Activated CD4-positive, alpha-beta T cell treated with anti-CD3 and anti-CD28 coated beads for 4 hours (primary cell): ENCODE results near the gene TYRO3.

Experiments used
- DNase-seq, 2 donors: peaks; one replicate each; pipeline ENCODE4 v3.0.0-alpha.2; 2020

The TYRO3 gene

GRCh38 chr15:41610048-41610447 is 51.0 kb downstream of the TYRO3 start:
- no peak for DNase-seq

DNA sequence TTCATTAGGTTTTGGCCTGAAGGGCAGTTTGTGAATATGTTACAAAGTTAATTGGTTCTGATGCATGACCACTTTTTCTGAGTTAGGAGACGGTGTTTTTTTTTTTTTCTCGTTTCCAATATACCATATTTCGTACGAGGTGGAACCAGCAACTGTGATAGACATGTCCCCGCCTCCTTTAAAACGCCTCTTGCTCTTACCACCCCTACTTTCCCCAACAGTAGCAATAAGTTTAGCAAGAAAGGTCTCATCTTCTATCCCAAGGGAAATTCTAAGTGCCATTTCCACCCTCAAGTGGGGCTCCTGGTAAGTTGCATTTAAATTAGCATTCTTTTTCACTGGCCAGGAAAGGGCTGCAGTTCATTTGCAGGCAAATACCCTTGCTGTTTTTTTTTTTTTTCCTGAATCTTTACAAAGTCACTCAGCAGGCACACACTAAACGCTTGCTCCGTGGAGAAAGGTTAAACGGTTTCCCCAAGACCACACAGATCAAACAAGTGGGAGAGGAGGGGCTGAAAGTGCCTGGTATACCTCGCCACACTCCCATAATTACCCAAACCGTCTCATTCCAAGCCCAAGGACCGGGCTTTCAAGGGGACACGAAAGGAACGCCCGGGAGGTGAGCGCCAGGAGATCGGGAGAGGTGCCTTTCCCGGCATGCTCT is 61.7 kb downstream of the TYRO3 start:
- DNase-seq, result no peak

DNA sequence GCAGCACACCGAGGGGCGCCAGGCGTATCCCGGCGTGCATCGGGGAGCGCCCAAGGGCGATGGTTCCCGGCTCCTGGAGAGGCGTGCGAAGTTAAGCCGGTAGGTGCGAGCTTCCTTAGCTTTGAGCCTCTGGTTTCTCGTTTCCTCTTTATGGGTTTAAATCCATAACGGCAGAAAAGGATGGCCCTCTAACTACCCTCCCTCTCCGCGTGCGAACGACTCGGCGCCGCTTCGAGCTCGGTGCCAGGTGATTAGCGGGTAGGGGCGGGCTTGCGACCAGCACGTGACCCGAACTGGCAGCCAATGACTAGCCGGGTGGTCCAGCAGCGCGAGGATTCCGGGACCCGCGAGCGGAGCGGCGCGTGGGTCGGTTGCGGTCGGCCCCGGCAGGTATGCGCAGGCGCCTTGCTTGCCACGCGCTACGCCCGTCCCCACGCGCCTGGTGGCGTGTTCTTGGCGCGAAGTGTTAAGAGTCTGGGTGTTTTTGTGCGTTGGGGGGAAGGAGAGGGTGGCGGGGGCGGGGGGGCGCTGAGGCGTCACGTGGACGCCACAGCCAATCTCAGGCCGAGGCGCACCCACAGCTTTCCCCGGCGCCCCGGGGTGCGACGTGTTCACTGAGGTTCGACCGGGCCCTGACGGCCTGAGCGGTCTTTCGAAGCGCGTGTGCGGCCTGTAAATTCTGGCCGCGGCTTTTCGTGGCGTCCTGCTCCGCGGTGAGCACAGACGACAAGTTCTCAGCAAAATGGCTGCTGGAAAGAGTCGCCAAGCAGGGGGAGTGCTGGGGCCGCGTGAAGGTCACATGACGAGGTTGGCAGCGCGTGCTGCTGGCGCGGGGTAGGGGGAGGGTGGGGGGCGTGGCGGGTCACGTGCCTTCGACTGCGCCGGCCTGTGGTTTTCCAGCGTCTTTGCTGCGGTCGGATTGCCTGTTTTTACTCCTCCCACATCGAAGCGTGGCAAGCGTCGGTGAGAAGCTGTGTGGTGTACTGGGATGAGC is 62.5 kb downstream of the TYRO3 start:
- DNase-seq, result peak; percentile 80 to 89

GRCh38 chr15:41622901-41623300 is 63.9 kb downstream of the TYRO3 start:
- no peak for DNase-seq

- no peak for DNase-seq
Observed at GRCh38 chr15:41627203-41627602, 68.2 kb downstream of the TYRO3 start.

DNA sequence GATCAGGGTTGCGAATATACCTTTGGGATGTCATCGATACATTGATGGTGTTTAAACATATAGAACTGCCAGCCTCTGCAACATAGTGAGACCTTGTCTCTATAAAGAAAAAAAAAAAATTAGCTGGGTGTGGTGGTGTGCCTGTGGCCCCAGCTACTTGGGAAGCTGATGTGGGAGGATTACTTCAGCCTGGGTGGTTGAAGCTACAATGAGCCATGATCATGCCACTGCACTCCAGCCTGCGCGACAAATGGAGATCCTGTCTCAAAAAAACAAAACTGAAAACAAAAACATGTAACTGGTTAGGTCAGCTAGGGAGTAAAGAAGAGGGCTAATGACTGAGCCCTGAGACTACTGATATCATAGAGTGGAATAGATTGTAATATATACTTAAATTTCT is 70.5 kb downstream of the TYRO3 start:
- no peak for DNase-seq

GRCh38 chr15:41629883-41630282 is 70.9 kb downstream of the TYRO3 start:
- no peak for DNase-seq

GRCh38 chr15:41630616-41631217 is 71.7 kb downstream of the TYRO3 start:
- no peak for DNase-seq

DNA sequence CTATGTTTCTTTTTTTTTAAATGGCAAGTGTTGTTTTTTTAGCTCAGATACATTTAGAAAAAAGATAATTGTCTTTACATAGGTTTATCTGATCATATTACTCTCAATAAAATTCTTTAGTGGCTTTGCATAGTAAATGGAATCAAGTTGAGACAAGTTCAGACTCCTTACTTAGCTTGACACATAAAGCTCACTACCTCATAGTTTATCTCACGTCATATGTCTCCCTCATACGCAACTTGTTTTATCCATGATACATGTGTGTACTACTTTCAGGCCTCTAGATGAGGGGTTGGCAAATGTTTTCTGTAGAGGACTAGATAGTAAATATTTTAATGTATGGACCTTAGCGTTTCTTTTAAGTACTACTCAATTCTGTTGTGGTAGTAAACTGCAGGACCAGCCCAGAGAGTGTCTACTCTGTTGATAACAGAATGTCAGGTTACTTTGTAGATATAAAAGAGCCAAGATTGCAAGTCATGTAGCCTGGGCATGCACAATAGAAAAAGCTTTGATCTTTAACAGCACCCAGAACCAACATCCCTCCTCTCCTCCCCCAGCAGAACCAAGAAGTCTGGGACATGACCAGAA is 73.0 kb downstream of the TYRO3 start:
- no peak for DNase-seq
